Amygdala (tissue), 56 donors: ENCODE data around the gene ENPP1.

Source experiments
- DNase-seq, 56 donors: peaks; one replicate each; lab custom pipeline; 2025; lab: John Stamatoyannopoulos, UW

ENPP1 gene

DNA sequence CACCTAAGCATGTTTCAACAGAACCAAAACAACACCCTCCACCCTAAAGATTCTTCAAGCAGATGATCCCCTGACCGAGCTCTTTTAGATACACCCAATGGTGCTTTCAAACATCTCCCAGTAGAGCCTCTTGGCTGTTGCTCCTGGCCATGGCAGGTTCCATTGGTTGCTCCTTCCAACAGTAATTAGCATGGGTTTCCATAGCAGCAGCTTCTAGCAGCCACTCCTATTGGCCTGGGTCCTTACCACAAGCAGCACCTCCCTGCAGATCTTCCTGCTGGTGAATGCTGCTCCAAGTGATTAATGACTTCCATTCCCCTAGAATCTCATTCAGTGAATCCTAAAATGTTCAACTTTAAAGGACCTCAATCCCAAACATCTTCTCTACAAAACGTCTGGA is 129.4 kb downstream of the ENPP1 start:
- no peak for DNase-seq

DNA sequence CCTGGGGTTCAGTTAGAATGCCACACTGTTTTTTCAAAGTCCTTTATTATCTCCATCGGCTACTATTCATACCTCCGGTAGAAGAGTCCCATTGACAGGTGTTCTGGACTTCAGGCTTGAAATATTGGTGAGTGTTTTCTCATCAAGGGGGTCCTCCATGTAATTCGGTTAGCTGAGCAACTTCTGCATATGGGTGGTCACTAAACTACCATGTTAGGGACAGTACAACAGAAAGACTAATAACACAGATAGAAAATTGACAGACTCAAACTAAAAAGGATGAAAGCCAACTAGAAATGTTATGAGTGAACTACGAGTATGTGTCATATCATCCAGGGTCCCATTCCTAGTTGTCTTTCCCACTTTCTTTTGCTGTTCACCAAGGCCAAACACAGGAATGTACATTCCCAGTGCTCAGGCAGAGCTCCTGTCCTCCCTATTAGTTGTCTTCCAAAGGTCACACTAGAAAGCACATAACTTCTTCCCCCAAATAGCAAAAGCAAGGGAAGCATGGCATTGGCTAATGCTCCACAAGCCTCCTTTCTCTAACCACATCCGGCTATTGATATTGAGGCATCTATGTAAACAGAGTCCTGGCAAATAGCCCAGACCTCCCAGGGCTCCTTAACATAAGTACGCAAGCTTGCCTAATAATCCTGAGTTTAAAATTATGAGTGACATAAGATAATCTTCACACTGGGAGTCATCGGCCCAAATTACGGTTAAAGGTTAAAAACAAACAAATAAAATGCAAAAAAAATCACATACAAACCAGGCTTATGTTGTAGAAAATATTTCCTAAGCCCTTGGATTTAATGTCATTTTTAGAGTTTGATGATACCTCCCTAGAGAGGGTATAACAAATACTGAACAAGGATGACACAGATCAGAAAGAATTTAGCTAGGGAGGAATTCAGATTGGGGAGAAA is 130.1 kb downstream of the ENPP1 start:
- no peak for DNase-seq
